Activated T-helper 1 cell treated with anti-CD3 and anti-CD28 coated beads, Interleukin-12 subunit alpha, Interleukin-12 subunit beta, Interleukin-2, Interleukin-4 antibody, amounts not matched to agents 30 ng/mL and 10 ng/mL and 1 ng/mL, durations not matched to agents 14 hours and 24 hours and 36 hours (primary cell): Measurements from ENCODE around the gene TMPRSS12. TPM values are rescaled to one million over a fixed set of nuclear protein-coding genes. Genes with fewer than 3 reads are reported as not detected.
"Not testable (repeated sequence)": the region's sequence is repeated elsewhere in the genome, so short reads cannot be mapped to it uniquely, and the experiment has no call there.

ENCODE experiments used
- DNase-seq: peaks from one replicate; pipeline ENCODE4 v3.0.0; 2021; ENCODE audit warnings: low spot score
- H3K27ac Mint-ChIP-seq: one replicate; pipeline ENCODE4 v1.8.0; 2021; ENCODE audit warnings: mild to moderate bottlenecking, mixed read lengths
- H3K27me3 Mint-ChIP-seq: one replicate; pipeline ENCODE4 v1.8.0; 2022; ENCODE audit warnings: mild to moderate bottlenecking, moderate library complexity, mixed read lengths; ENCODE audit not compliant: insufficient read depth
- H3K36me3 Mint-ChIP-seq: one replicate; pipeline ENCODE4 v1.8.0; 2021; ENCODE audit warnings: low read depth, mixed read lengths
- H3K4me1 Mint-ChIP-seq: one replicate; pipeline ENCODE4 v1.8.0; 2021; ENCODE audit warnings: low read depth, mixed read lengths
- H3K4me3 Mint-ChIP-seq: one replicate; pipeline ENCODE4 v1.8.0; 2021; ENCODE audit warnings: mild to moderate bottlenecking, moderate library complexity, mixed read lengths
- H3K9me3 Mint-ChIP-seq: one replicate; pipeline ENCODE4 v1.8.0; 2021; ENCODE audit warnings: mixed read lengths
- intact Hi-C: fragments of 100-400 bp; cut with micrococcal nuclease; formaldehyde crosslinking; loops from one replicate; pipeline ENCODE4 v1.15.1; 2024
- total RNA-seq: library from RNA; stranded (reverse); gene quantifications from 2 replicates; pipeline ENCODE4 v1.2.3, GENCODE V29; 2022

The TMPRSS12 gene
- total RNA-seq, 1 donor from 2014 or later, result not detected

GRCh38 chr12:50833801-50834200, 8.9 kb upstream of the TMPRSS12 start:
- H3K36me3 Mint-ChIP-seq, intact Hi-C loops, H3K27ac Mint-ChIP-seq: not testable (repeated sequence)

GRCh38 chr12:50839042-50839441, 3.7 kb upstream of the TMPRSS12 start:
- Mint-ChIP-seq H3K4me3 (no peak overlapping the region), H3K36me3 (no peaks in the 10 kb centered on the region), H3K27ac (no peak overlapping the region), H3K4me1 (no peaks in the 10 kb centered on the region), H3K27me3 (peaks cover 3% of the 10 kb centered on the region), H3K9me3 (peaks cover 37% of the 10 kb centered on the region)
- intact Hi-C loops, result no loop called here
- no peak for DNase-seq

More at GRCh38 chr12:50833801-50834200, 8.9 kb upstream of the TMPRSS12 start:
- H3K4me1 Mint-ChIP-seq, H3K27me3 Mint-ChIP-seq, H3K4me3 Mint-ChIP-seq, DNase-seq: not testable (repeated sequence)
- peaks cover 34% of the 10 kb centered on the region for H3K9me3 Mint-ChIP-seq

- H3K36me3 Mint-ChIP-seq, result no peaks in the 10 kb centered on the region
- H3K4me3 Mint-ChIP-seq, result no peak overlapping the region
- no peaks in the 10 kb centered on the region for H3K4me1 Mint-ChIP-seq
- peaks cover 5% of the 10 kb centered on the region for H3K27me3 Mint-ChIP-seq
- H3K27ac Mint-ChIP-seq, result no peak overlapping the region
- intact Hi-C loops, result no loop called here
- no peak for DNase-seq
- H3K9me3 Mint-ChIP-seq, result peaks cover 21% of the 10 kb centered on the region
Measured at GRCh38 chr12:50840809-50841487, 1.8 kb upstream of the TMPRSS12 start.

- no peak for DNase-seq
- Mint-ChIP-seq H3K9me3 (peaks cover 21% of the 10 kb centered on the region), H3K27ac (no peak overlapping the region)
Measured at GRCh38 chr12:50841716-50842531, 802 bp upstream of the TMPRSS12 start.

GRCh38 chr12:50845021-50845647, 2.4 kb downstream of the TMPRSS12 start:
- H3K4me3 Mint-ChIP-seq, result no peak overlapping the region
- H3K4me1 Mint-ChIP-seq, result no peaks in the 10 kb centered on the region
- intact Hi-C loops, result no loop called here
- H3K36me3 Mint-ChIP-seq, result no peaks in the 10 kb centered on the region
- no peak overlapping the region for H3K27ac Mint-ChIP-seq
- no peak for DNase-seq
- peaks cover 21% of the 10 kb centered on the region for H3K9me3 Mint-ChIP-seq
- H3K27me3 Mint-ChIP-seq, result peaks cover 5% of the 10 kb centered on the region

More at GRCh38 chr12:50841716-50842531, 802 bp upstream of the TMPRSS12 start:
- Mint-ChIP-seq H3K27me3 (peaks cover 5% of the 10 kb centered on the region), H3K4me1 (no peaks in the 10 kb centered on the region), H3K36me3 (no peaks in the 10 kb centered on the region), H3K4me3 (no peak overlapping the region)
- intact Hi-C loops, result no loop called here

- Mint-ChIP-seq H3K27ac (no peak overlapping the region), H3K4me3 (no peak overlapping the region), H3K36me3 (no peaks in the 10 kb centered on the region), H3K4me1 (no peaks in the 10 kb centered on the region), H3K27me3 (peaks cover 12% of the 10 kb centered on the region), H3K9me3 (peaks cover 3% of the 10 kb centered on the region)
- no peak for DNase-seq
- intact Hi-C loops, result no loop called here
Measured at GRCh38 chr12:50848963-50849362, 6.2 kb downstream of the TMPRSS12 start.

- intact Hi-C loops, H3K4me1 Mint-ChIP-seq, H3K27ac Mint-ChIP-seq, H3K4me3 Mint-ChIP-seq, H3K36me3 Mint-ChIP-seq, DNase-seq: not testable (repeated sequence)
- peaks cover 18% of the 10 kb centered on the region for H3K27me3 Mint-ChIP-seq
- H3K9me3 Mint-ChIP-seq, result peaks cover 11% of the 10 kb centered on the region
Measured at GRCh38 chr12:50855218-50855617, 12.5 kb downstream of the TMPRSS12 start.

GRCh38 chr12:50855679-50856078, 13.0 kb downstream of the TMPRSS12 start:
- H3K4me3 Mint-ChIP-seq, H3K36me3 Mint-ChIP-seq, H3K27ac Mint-ChIP-seq, H3K4me1 Mint-ChIP-seq, intact Hi-C loops, DNase-seq: not testable (repeated sequence)
- H3K27me3 Mint-ChIP-seq, result peaks cover 17% of the 10 kb centered on the region
- peaks cover 11% of the 10 kb centered on the region for H3K9me3 Mint-ChIP-seq

- no peak for DNase-seq
- peaks cover 8% of the 10 kb centered on the region for H3K9me3 Mint-ChIP-seq
- H3K4me3 Mint-ChIP-seq, result no peak overlapping the region
- H3K27ac Mint-ChIP-seq, result no peak overlapping the region
- no peaks in the 10 kb centered on the region for H3K4me1 Mint-ChIP-seq
- peaks cover 3% of the 10 kb centered on the region for H3K27me3 Mint-ChIP-seq
- intact Hi-C loops, result no loop called here
- no peaks in the 10 kb centered on the region for H3K36me3 Mint-ChIP-seq
Measured at GRCh38 chr12:50859621-50860310, 17.0 kb downstream of the TMPRSS12 start.

GRCh38 chr12:50862316-50862715, 19.6 kb downstream of the TMPRSS12 start:
- peaks cover 10% of the 10 kb centered on the region for H3K4me1 Mint-ChIP-seq
- no peak for DNase-seq
- H3K4me3 Mint-ChIP-seq, result no peak overlapping the region
- H3K27ac Mint-ChIP-seq, result no peak overlapping the region
- H3K36me3 Mint-ChIP-seq, result peaks cover 6% of the 10 kb centered on the region
- intact Hi-C loops, result no loop called here
- H3K9me3 Mint-ChIP-seq, result peaks cover 13% of the 10 kb centered on the region
- H3K27me3 Mint-ChIP-seq, result peaks cover 2% of the 10 kb centered on the region

GRCh38 chr12:50865266-50865665, 22.5 kb downstream of the TMPRSS12 start:
- H3K27me3 Mint-ChIP-seq, result no peaks in the 10 kb centered on the region
- intact Hi-C loops, result no loop called here

GRCh38 chr12:50868881-50869280, 26.2 kb downstream of the TMPRSS12 start:
- intact Hi-C loops, DNase-seq, H3K4me3 Mint-ChIP-seq, H3K27me3 Mint-ChIP-seq: not testable (repeated sequence)
- Mint-ChIP-seq H3K9me3 (peaks cover 24% of the 10 kb centered on the region), H3K27ac (peak overlapping the region; percentile 15), H3K4me1 (peaks cover 24% of the 10 kb centered on the region), H3K36me3 (peaks cover 11% of the 10 kb centered on the region)

More at GRCh38 chr12:50865266-50865665, 22.5 kb downstream of the TMPRSS12 start:
- peaks cover 24% of the 10 kb centered on the region for H3K4me1 Mint-ChIP-seq
- H3K9me3 Mint-ChIP-seq, result peaks cover 24% of the 10 kb centered on the region
- no peak for DNase-seq
- H3K27ac Mint-ChIP-seq, result no peak overlapping the region
- no peak overlapping the region for H3K4me3 Mint-ChIP-seq
- H3K36me3 Mint-ChIP-seq, result peaks cover 11% of the 10 kb centered on the region
